NCI-H187 (cell line): ENCODE data around the gene OAF.

Experiments
- DNase-seq, 2 experiments: peaks; one replicate each; lab custom pipeline; 2025; lab: John Stamatoyannopoulos, UW

OAF gene

GRCh38 chr11:120183701-120184141 is 27.1 kb upstream of the OAF start:
- no peak for DNase-seq

GRCh38 chr11:120184371-120184945 is 26.4 kb upstream of the OAF start:
- no peak for DNase-seq

- DNase-seq = no peak
Observed at GRCh38 chr11:120184946-120185705, 25.7 kb upstream of the OAF start.

GRCh38 chr11:120185706-120186455 is 25.0 kb upstream of the OAF start:
- no peak for DNase-seq

- DNase-seq = no peak
Observed at GRCh38 chr11:120186456-120186773, 24.4 kb upstream of the OAF start.

- DNase-seq = no peak
Observed at GRCh38 chr11:120186774-120187591, 23.8 kb upstream of the OAF start.

GRCh38 chr11:120188371-120188770 is 22.5 kb upstream of the OAF start:
- no peak for DNase-seq

GRCh38 chr11:120188811-120189455 is 21.9 kb upstream of the OAF start:
- no peak for DNase-seq

GRCh38 chr11:120191058-120191457 is 19.8 kb upstream of the OAF start:
- no peak for DNase-seq

GRCh38 chr11:120192831-120193625 is 17.8 kb upstream of the OAF start:
- DNase-seq = no peak

- no peak for DNase-seq
Observed at GRCh38 chr11:120194166-120194565, 16.7 kb upstream of the OAF start.

- no peak for DNase-seq
Observed at GRCh38 chr11:120195601-120196320, 15.1 kb upstream of the OAF start.

GRCh38 chr11:120196826-120197225 is 14.0 kb upstream of the OAF start:
- DNase-seq = no peak

GRCh38 chr11:120197251-120197891 is 13.5 kb upstream of the OAF start:
- DNase-seq = no peak

GRCh38 chr11:120197977-120198376 is 12.9 kb upstream of the OAF start:
- no peak for DNase-seq

- DNase-seq = no peak
Observed at GRCh38 chr11:120198403-120198786, 12.4 kb upstream of the OAF start.

GRCh38 chr11:120198787-120199469 is 11.9 kb upstream of the OAF start:
- no peak for DNase-seq

- DNase-seq = no peak
Observed at GRCh38 chr11:120199613-120200012, 11.2 kb upstream of the OAF start.

- DNase-seq = no peak
Observed at GRCh38 chr11:120200677-120201076, 10.2 kb upstream of the OAF start.
